IMR-90 (cell line): ENCODE data around the gene ZNF556. TPM values are rescaled to one million over a fixed set of nuclear protein-coding genes. Genes with fewer than 3 reads are reported as not detected.

Experiments
- ATAC-seq: fragments of 200-7000 bp; cut with Tn5 transposase; 2 replicates; pipeline ENCODE4 v1.9.1; 2020; ENCODE audit warnings: low read depth, mild to moderate bottlenecking, moderate library complexity
- BruUV-seq: library from RNA; stranded (reverse); fragments of 400-500 nt; replicated peaks from 2 replicates; lab custom pipeline; 2021; lab: Mats Ljungman, UMichigan
- CTCF ChIA-PET: fragments of 300-600 bp; formaldehyde crosslinking; extraction: SDS; loops from one replicate; lab custom pipeline; 2021; ENCODE audit warnings: antibody characterized with exemption; lab: Yijun Ruan, JAX
- POLR2A ChIA-PET: fragments of 300-600 bp; sonication (Branson Sonifier 250); formaldehyde crosslinking; loops from one replicate; lab custom pipeline; 2022; ENCODE audit warnings: antibody characterized with exemption; ENCODE audit not compliant: unreplicated experiment; lab: Charles Lee
- DNase-seq: peaks from one replicate; pipeline ENCODE4 v3.0.0; 2013
- H2AFZ ChIP-seq: replicated peaks from 2 replicates; pipeline ENCODE3; 2013; ENCODE audit warnings: low read length, mild to moderate bottlenecking; ENCODE audit not compliant: poor library complexity
- H2AK5ac ChIP-seq: 2 replicates; pipeline ENCODE4 v1.6.1; 2013; ENCODE audit warnings: low read depth, low read length, inconsistent platforms
- H2AK9ac ChIP-seq: replicated peaks from 2 replicates; pipeline ENCODE3; 2013; ENCODE audit warnings: mild to moderate bottlenecking, low read depth, low read length, moderate library complexity; ENCODE audit not compliant: poor library complexity
- H2BK120ac ChIP-seq: 2 replicates; pipeline ENCODE4 v1.6.1; 2013; ENCODE audit warnings: low read depth, low read length, inconsistent platforms
- H2BK15ac ChIP-seq: 3 replicates; pipeline ENCODE4 v1.6.1; 2013; ENCODE audit warnings: low read depth, low read length, inconsistent platforms
- H2BK20ac ChIP-seq: 2 replicates; pipeline ENCODE4 v1.6.1; 2013; ENCODE audit warnings: low read depth, mild to moderate bottlenecking, inconsistent platforms, low read length, moderate library complexity
- H2BK5ac ChIP-seq: 2 replicates; pipeline ENCODE4 v1.6.1; 2013; ENCODE audit warnings: mild to moderate bottlenecking, low read depth, low read length, inconsistent platforms; ENCODE audit not compliant: poor library complexity, severe bottlenecking
- H3K14ac ChIP-seq: replicated peaks from 2 replicates; pipeline ENCODE4 v1.6.1; 2013; ENCODE audit warnings: low read depth, low read length, inconsistent platforms
- H3K18ac ChIP-seq: 2 replicates; pipeline ENCODE4 v1.6.1; 2013; ENCODE audit warnings: low read depth, low read length, control low read depth
- H3K23ac ChIP-seq: 2 replicates; pipeline ENCODE4 v1.6.1; 2013; ENCODE audit warnings: low read depth, low read length, inconsistent platforms
- H3K27ac ChIP-seq: 2 replicates; pipeline ENCODE4 v1.5.1; 2013; ENCODE audit warnings: mild to moderate bottlenecking, control low read depth, low read length; ENCODE audit not compliant: insufficient read depth
- H3K27me3 ChIP-seq: 2 replicates; pipeline ENCODE4 v1.6.1; 2013; ENCODE audit warnings: low read length; ENCODE audit not compliant: control insufficient read depth, insufficient read depth
- H3K36me3 ChIP-seq: 2 replicates; pipeline ENCODE4 v1.6.1; 2013; ENCODE audit warnings: low read length, mixed read lengths; ENCODE audit not compliant: control insufficient read depth, insufficient read depth
- H3K4ac ChIP-seq: 2 replicates; pipeline ENCODE4 v1.6.1; 2013; ENCODE audit warnings: low read depth, low read length, inconsistent platforms
- H3K4me1 ChIP-seq: 2 replicates; pipeline ENCODE4 v1.6.1; 2013; ENCODE audit warnings: low read length, mixed read lengths; ENCODE audit not compliant: control insufficient read depth, insufficient read depth
- H3K4me2 ChIP-seq: 2 replicates; pipeline ENCODE4 v1.6.1; 2013; ENCODE audit warnings: low read depth, mild to moderate bottlenecking, control low read depth, low read length, moderate library complexity
- H3K4me3 ChIP-seq: 2 replicates; pipeline ENCODE4 v1.5.1; 2013; ENCODE audit warnings: low read depth, mild to moderate bottlenecking, control low read depth, low read length, moderate library complexity; ENCODE audit not compliant: insufficient read depth
- H3K56ac ChIP-seq: 2 replicates; pipeline ENCODE4 v1.6.1; 2013; ENCODE audit warnings: low read length, inconsistent platforms; ENCODE audit not compliant: insufficient read depth; ENCODE audit errors: extremely low read depth
- H3K79me1 ChIP-seq, 2 experiments: 2 replicates each; pipeline ENCODE4 v1.6.1; 2013; ENCODE audit warnings: low read length in 2 of 2, inconsistent platforms in 1 of 2, low read depth in 1 of 2
- H3K9ac ChIP-seq: 2 replicates; pipeline ENCODE4 v1.6.1; 2013; ENCODE audit warnings: low read depth, low read length, control low read depth
- H3K9me1 ChIP-seq: 2 replicates; pipeline ENCODE4 v1.6.1; 2013; ENCODE audit warnings: low read length, inconsistent platforms; ENCODE audit not compliant: insufficient read depth
- H3K9me3 ChIP-seq: 2 replicates; pipeline ENCODE4 v1.6.1; 2013; ENCODE audit warnings: low read length; ENCODE audit not compliant: control insufficient read depth, insufficient read depth
- H4K20me1 ChIP-seq: 2 replicates; pipeline ENCODE4 v1.6.1; 2013; ENCODE audit warnings: low read length, inconsistent platforms; ENCODE audit not compliant: insufficient read depth
- H4K5ac ChIP-seq: 2 replicates; pipeline ENCODE4 v1.6.1; 2013; ENCODE audit warnings: mild to moderate bottlenecking, low read depth, low read length, control low read depth
- H4K8ac ChIP-seq, 2 experiments: 2 replicates each; pipeline ENCODE4 v1.6.1; 2013; ENCODE audit warnings: low read depth in 2 of 2, low read length in 2 of 2, control low read depth in 1 of 2, inconsistent platforms in 1 of 2
- H4K91ac ChIP-seq: 2 replicates; pipeline ENCODE4 v1.6.1; 2013; ENCODE audit warnings: low read depth, low read length, inconsistent platforms; ENCODE audit not compliant: insufficient read depth
- CHD1 ChIP-seq: IDR thresholded peaks from 2 replicates; pipeline ENCODE4 v1.6.1; 2012; ENCODE audit warnings: low read depth, low read length, improper control_type of control experiment
- MAZ ChIP-seq: IDR thresholded peaks from 2 replicates; pipeline ENCODE4 v1.6.1; 2012; ENCODE audit warnings: low read depth, mild to moderate bottlenecking, low read length, improper control_type of control experiment, moderate library complexity, borderline replicate concordance
- POLR2A ChIP-seq: IDR thresholded peaks from 2 replicates; pipeline ENCODE4 v1.6.1; 2012; ENCODE audit warnings: mild to moderate bottlenecking, low read depth, low read length
- RAD21 ChIP-seq: IDR thresholded peaks from 2 replicates; pipeline ENCODE4 v1.6.1; 2012; ENCODE audit warnings: low read length, improper control_type of control experiment
- RCOR1 ChIP-seq: IDR thresholded peaks from 2 replicates; pipeline ENCODE4 v1.6.1; 2012; ENCODE audit warnings: mild to moderate bottlenecking, low read length, improper control_type of control experiment; ENCODE audit not compliant: insufficient replicate concordance
- USF2 ChIP-seq: fragments of 150-350 bp; IDR thresholded peaks from 2 replicates; pipeline ENCODE4 v1.6.1; 2017; ENCODE audit warnings: mild to moderate bottlenecking, antibody characterized with exemption, low read length, low read depth
- WGBS, 2 experiments: methylation state at CpG; one replicate each; pipeline versions ENCODE4 v1.1.5 to v1.1.7; 2013; ENCODE audit warnings: missing lambda C conversion rate in 2 of 2; ENCODE audit not compliant: insufficient read length in 1 of 2; ENCODE audit errors: extremely low coverage in 2 of 2; 5-methylcytosine and 5-hydroxymethylcytosine counted together
- dilution Hi-C: fragments of 300-500 bp; cut with HindIII; formaldehyde crosslinking; loops from one replicate; pipeline ENCODE4 v1.14.3; 2018; ENCODE audit warnings: low sequenced_read_pairs; ENCODE audit not compliant: unreplicated experiment
- in situ Hi-C: fragments of 300-500 bp; cut with MboI; formaldehyde crosslinking; loops from 3 replicates; pipeline ENCODE4 v1.14.3; 2019; ENCODE audit warnings: low sequenced_read_pairs, inconsistent platforms, mixed read lengths
- intact Hi-C: fragments of 100-400 bp; cut with micrococcal nuclease; formaldehyde crosslinking; loops from 2 replicates; pipeline ENCODE4 v1.10.0; 2022
- polyA plus RNA-seq, 3 experiments: library from polyadenylated mRNA; depleted of rRNA; stranded (reverse); fragments of >200 nt; gene quantifications; 2 replicates each; pipeline ENCODE4 v1.2.3, GENCODE V29; 2012; ENCODE audit warnings: low replicate concordance in 1 of 3
- total RNA-seq: library from RNA; depleted of rRNA; stranded (reverse); fragments of >200 nt; gene quantifications from 2 replicates; pipeline ENCODE4 v1.2.3, GENCODE V29; 2012; rRNA removed

ZNF556 gene
- total and polyA plus RNA-seq, 2 of the 4 experiments (the other 2 are of a cell fraction), result not detected

GRCh38 chr19:2927032-2927430 lies 59.9 kb downstream of the ZNF556 start:
- no peak overlapping the region for H3K14ac ChIP-seq
- H2AK5ac ChIP-seq, result no peak overlapping the region
- BruUV-seq, result no TSS peak
- H3K9me1 ChIP-seq, result no peaks in the 10 kb centered on the region
- 93% methylated on average over 8 of the region's 18 CpGs; no CpG with 5 or more reads in 1 of the 2 experiments for WGBS, 2 experiments
- no peak overlapping the region for H3K4me2 ChIP-seq
- no peak overlapping the region for H3K23ac ChIP-seq
- H2BK20ac ChIP-seq, result no peak overlapping the region
- dilution Hi-C loops (no loop called here), intact Hi-C loops (no loop called here), in situ Hi-C loops (no loop called here)
- no peak overlapping the region for H2BK5ac ChIP-seq
- no peaks in the 10 kb centered on the region for H3K27me3 ChIP-seq
- no peak overlapping the region for H2AK9ac ChIP-seq
- H3K18ac ChIP-seq, result no peak overlapping the region
- H4K91ac ChIP-seq, result no peak overlapping the region
- no peak overlapping the region for H2BK15ac ChIP-seq
- ChIA-PET CTCF (no interaction called here), POLR2A (no interaction called here)
- no peaks in the 10 kb centered on the region for H3K79me1 ChIP-seq
- H3K56ac ChIP-seq, result no peak overlapping the region
- H3K9ac ChIP-seq, result no peak overlapping the region
- no peak overlapping the region for H4K5ac ChIP-seq
- no peak overlapping the region for H2AFZ ChIP-seq
- no peak overlapping the region for H4K8ac ChIP-seq
- no peak overlapping the region for H3K4me3 ChIP-seq
- DNase-seq, result no peak
- no peak overlapping the region for H3K27ac ChIP-seq
- H4K20me1 ChIP-seq, result no peaks in the 10 kb centered on the region
- H3K4ac ChIP-seq, result no peak overlapping the region
- 0 out of 2 replicates have a peak, but pooled peaks cover 3% of the 10 kb centered on the region for H3K36me3 ChIP-seq
- TF ChIP-seq MAZ, result no peak
- no peak for TF ChIP-seq CHD1
- no peak for TF ChIP-seq RCOR1
- no peak for TF ChIP-seq POLR2A
- no peak for TF ChIP-seq RAD21
- no peak for TF ChIP-seq USF2
- no peak for ATAC-seq
- no peak overlapping the region for H2BK120ac ChIP-seq
- no peaks in the 10 kb centered on the region; the same call in 1 of the 2 replicates for H3K4me1 ChIP-seq
- peaks cover 11% of the 10 kb centered on the region for H3K9me3 ChIP-seq

Other genes with a start within 250 kb of the ZNF556 start
- gene GNG7, start 164.6 kb upstream of the ZNF556 start, total RNA-seq, result under 0.01 TPM in 2 replicates
- 0.19 and 0.21 TPM in 2 replicates for gene GNG7, start 164.6 kb upstream of the ZNF556 start, polyA plus RNA-seq (2012; rRNA removed)
- 1.4 and 2.5 TPM in 2 replicates for gene DIRAS1, start 146.0 kb upstream of the ZNF556 start, total RNA-seq
- gene DIRAS1, start 146.0 kb upstream of the ZNF556 start, polyA plus RNA-seq (2012; rRNA removed), result 10.3 and 14.0 TPM in 2 replicates
- gene SLC39A3, start 127.3 kb upstream of the ZNF556 start, total RNA-seq, result 12.4 and 12.8 TPM in 2 replicates
- 38.2 and 45.1 TPM in 2 replicates for gene SLC39A3, start 127.3 kb upstream of the ZNF556 start, polyA plus RNA-seq (2012; rRNA removed)
- 17.4 and 20.6 TPM in 2 replicates for gene SGTA, start 84.1 kb upstream of the ZNF556 start, total RNA-seq
- 72.9 and 89.7 TPM in 2 replicates for gene SGTA, start 84.1 kb upstream of the ZNF556 start, polyA plus RNA-seq (2012; rRNA removed)
- 57.5 and 62.8 TPM in 2 replicates for gene THOP1, start 81.8 kb upstream of the ZNF556 start, total RNA-seq
- gene THOP1, start 81.8 kb upstream of the ZNF556 start, polyA plus RNA-seq (2012; rRNA removed), result 91.9 and 110 TPM in 2 replicates
- gene ZNF554, start 47.5 kb upstream of the ZNF556 start, total RNA-seq, result 1.9 and 3.0 TPM in 2 replicates
- 1.2 and 1.5 TPM in 2 replicates for gene ZNF554, start 47.5 kb upstream of the ZNF556 start, polyA plus RNA-seq (2012; rRNA removed)
- 6.4 and 9.7 TPM in 2 replicates for gene ZNF555, start 25.9 kb upstream of the ZNF556 start, total RNA-seq
- gene ZNF555, start 25.9 kb upstream of the ZNF556 start, polyA plus RNA-seq (2012; rRNA removed), result 1.6 and 2.8 TPM in 2 replicates
- gene ZNF57, start 33.6 kb downstream of the ZNF556 start, total RNA-seq, result 6.1 and 8.6 TPM in 2 replicates
- 1.6 and 2.2 TPM in 2 replicates for gene ZNF57, start 33.6 kb downstream of the ZNF556 start, polyA plus RNA-seq (2012; rRNA removed)
- gene ZNF77, start 77.6 kb downstream of the ZNF556 start, total RNA-seq, result 5.3 and 6.5 TPM in 2 replicates
- gene ZNF77, start 77.6 kb downstream of the ZNF556 start, polyA plus RNA-seq (2012; rRNA removed), result 3.6 and 3.9 TPM in 2 replicates
- under 0.01 and 0.28 TPM in 2 replicates for gene TLE6, start 110.2 kb downstream of the ZNF556 start, total RNA-seq
- gene TLE6, start 110.2 kb downstream of the ZNF556 start, polyA plus RNA-seq (2012; rRNA removed), result 0.17 TPM in 1 of 2 replicates, not detected in the other
- gene TLE2, start 161.9 kb downstream of the ZNF556 start, total RNA-seq, result under 0.01 and 0.28 TPM in 2 replicates
- gene TLE2, start 161.9 kb downstream of the ZNF556 start, polyA plus RNA-seq (2012; rRNA removed), result 0.41 and 0.72 TPM in 2 replicates
- 119 and 121 TPM in 2 replicates for gene TLE5, start 195.2 kb downstream of the ZNF556 start, total RNA-seq
- 407 and 444 TPM in 2 replicates for gene TLE5, start 195.2 kb downstream of the ZNF556 start, polyA plus RNA-seq (2012; rRNA removed)
- 25.5 and 34.4 TPM in 2 replicates for gene GNA11, start 227.0 kb downstream of the ZNF556 start, total RNA-seq
- gene GNA11, start 227.0 kb downstream of the ZNF556 start, polyA plus RNA-seq (2012; rRNA removed), result 33.3 and 44.5 TPM in 2 replicates